GM19468 (cell line): ENCODE data around the gene SNX25.
"Not testable (repeated sequence)": the region's sequence is repeated elsewhere in the genome, so short reads cannot be mapped to it uniquely, and the experiment has no call there.

Source experiments
- ATAC-seq: cut with Tn5 transposase; IDR thresholded peaks from one replicate; pipeline ENCODE4 v1.9.1; 2021; ENCODE audit warnings: mild to moderate bottlenecking, moderate library complexity, moderate number of reproducible peaks; ENCODE audit not compliant: unreplicated experiment; ENCODE audit errors: extremely low read depth

SNX25 gene

GRCh38 chr4:185209031-185209851 is at the start of gene SNX25:
Gene SNX25, plus strand, starts transcription at chr4:185209598. Its CDS starts 229 bp downstream, at chr4:185209827.
- ATAC-seq = peak; percentile 59

DNA sequence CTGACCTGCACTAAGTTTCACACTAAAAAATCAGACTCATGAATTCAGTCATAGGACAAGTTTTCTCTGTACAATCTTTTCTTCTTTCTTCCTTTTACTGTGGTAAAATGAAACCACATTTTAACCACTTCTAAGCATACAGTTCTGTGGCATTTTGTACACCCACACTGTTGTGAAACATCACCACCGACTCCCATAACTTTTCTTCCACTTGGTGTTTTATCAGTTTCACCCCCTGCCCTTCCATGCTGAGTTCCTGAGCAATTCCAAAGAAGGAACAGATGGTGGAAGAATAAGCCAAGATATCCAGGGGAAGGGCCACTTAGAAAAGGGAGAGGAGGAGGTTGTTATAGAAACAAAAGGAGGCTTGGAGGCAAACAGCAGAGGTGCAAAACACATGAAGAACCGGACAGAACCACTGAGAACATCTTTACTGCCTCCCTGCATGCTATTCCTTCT is 43.8 kb upstream of the SNX25 start:
- ATAC-seq = peak; percentile 73

DNA sequence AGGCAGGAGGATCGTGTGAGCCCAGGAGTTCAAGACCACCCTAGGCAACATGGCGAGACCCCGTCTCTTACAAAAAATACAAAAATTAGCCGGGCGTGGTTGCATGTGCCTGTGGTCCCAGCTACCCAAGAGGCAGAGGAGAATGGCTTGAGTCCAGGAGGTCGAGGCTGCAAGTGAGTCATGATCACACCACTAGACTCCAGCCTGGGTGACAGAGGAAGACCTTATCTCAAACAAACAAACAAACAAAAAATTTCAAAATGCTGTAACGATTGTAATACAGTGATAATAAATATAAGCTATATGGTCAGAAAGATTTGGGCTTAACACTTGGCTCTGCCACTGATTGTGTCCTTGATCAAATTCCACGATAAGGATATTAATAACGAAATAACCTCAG is 42.2 kb upstream of the SNX25 start:
- ATAC-seq = no peak

GRCh38 chr4:185171373-185172071 is 37.9 kb upstream of the SNX25 start:
- ATAC-seq = peak; percentile 31

- ATAC-seq = no peak
Observed at GRCh38 chr4:185179488-185179887, 29.9 kb upstream of the SNX25 start.

- no peak for ATAC-seq
Observed at GRCh38 chr4:185182239-185182638, 27.2 kb upstream of the SNX25 start.

GRCh38 chr4:185183622-185184281 is 25.6 kb upstream of the SNX25 start:
- ATAC-seq = no peak

- ATAC-seq = no peak
Observed at GRCh38 chr4:185186769-185187168, 22.6 kb upstream of the SNX25 start.

DNA sequence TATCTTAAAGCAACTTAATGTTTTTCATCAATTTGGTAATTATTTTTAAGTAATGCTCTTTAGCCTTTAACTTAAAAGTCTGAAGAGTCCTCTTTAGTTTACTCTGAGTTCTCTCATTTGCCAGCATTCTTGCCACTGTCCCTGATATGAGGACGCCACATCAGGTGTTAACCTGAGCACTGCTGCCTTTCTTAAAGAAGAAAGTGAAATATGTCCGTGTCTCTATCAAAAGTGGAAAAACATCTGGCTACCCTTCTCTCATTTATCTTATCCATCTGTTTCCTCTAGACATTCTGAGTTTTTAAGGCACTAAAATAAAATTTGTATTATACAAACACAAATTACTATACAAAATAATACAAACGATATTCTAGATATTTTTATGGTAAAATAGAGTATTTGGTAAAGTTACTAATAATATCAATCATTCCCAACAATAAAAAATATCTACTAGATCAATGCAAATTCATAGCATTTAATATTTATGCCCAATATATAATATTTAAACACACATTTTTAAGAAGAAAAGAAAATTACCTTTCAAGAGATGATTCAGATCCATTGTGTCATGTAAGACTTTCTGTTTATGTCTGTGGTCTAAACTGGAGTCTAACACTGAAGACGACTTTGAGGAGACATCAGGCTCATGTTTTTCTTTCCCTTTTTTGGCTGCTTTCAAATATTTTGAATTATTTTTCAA is 19.6 kb upstream of the SNX25 start:
- no peak for ATAC-seq

GRCh38 chr4:185190306-185190856 is 19.0 kb upstream of the SNX25 start:
- no peak for ATAC-seq

DNA sequence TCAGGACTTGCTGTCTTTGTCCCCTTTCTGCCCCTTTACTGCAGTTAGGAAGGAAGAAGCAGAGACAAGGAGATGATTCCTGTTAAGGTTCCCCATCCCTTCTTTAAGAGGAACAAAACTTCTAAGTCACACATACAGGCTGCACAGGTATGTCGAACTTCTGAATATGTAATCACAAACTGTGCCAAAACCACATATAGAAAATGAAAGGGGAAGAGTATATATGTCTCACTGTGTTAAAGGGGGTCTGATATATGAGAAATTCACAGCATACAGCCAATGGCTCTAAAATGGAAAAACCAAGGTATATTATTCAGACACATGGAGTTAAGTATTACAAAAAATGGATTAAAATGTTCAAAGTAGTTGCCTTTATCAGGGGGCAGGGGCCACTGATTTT is 17.3 kb upstream of the SNX25 start:
- ATAC-seq = peak; percentile 76

GRCh38 chr4:185194924-185195888 is 14.2 kb upstream of the SNX25 start:
- no peak for ATAC-seq

DNA sequence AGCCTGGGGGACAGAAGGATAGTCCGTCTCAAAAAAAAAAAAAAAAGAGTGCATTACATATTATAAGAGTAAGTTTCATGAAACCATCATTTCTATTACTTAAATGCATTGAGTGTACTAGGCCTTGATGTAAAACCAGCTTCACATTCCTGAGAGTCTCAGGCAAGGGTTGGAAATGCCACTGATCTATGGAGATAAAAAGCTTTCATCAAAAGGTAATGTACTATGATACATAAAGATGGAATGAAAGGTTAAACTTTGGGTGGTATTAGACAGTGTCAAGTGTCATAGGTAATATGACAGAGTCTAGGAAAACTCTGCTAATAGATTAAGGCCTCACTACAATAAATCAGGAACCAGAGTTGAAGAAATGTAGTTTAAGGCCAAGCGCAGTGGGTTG is 13.0 kb upstream of the SNX25 start:
- ATAC-seq = no peak

DNA sequence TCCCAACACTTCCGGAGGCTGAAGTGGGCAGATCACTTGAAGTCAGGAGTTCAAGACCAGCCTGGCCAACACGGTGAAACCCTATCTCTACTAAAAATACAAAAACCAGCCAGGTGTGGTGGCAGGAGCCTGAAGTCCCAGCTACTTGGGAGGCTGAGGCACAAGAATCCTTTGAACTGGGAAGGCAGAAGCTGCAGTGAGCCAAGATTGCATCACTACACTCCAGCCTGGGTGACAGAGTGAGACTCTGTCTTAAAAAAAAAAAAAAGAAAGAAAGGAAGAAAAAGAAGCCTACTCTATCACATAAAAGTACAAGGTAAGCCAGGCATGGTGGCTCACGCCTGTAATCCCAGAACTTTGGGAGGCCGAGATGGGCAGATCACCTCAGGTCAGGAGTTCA is 11.2 kb upstream of the SNX25 start:
- ATAC-seq = not testable (repeated sequence)

GRCh38 chr4:185201977-185202962 is 7.1 kb upstream of the SNX25 start:
- ATAC-seq = no peak

GRCh38 chr4:185202984-185203485 is 6.4 kb upstream of the SNX25 start:
- no peak for ATAC-seq

GRCh38 chr4:185203486-185204237 is 5.7 kb upstream of the SNX25 start, which contains the start of gene CFAP97:
Gene CFAP97, minus strand, starts transcription at chr4:185204000. Its CDS starts 12,804 bp downstream, at chr4:185191196.
- ATAC-seq = peak; percentile 78
